IPS DF 4.7 (cell line): Measurements from ENCODE around the gene CD9.
"Not testable (repeated sequence)": the region's sequence is repeated elsewhere in the genome, so short reads cannot be mapped to it uniquely, and the experiment has no call there.

Experiments
- DNase-seq: peaks from one replicate; pipeline ENCODE4 v3.0.0-alpha.2; 2013; ENCODE audit warnings: low spot score; ENCODE audit errors: extremely low read depth

Gene CD9

GRCh38 chr12:6200256-6201212 lies at the start of gene CD9:
Gene CD9 (plus strand): TSS chr12:6200400. CDS start chr12:6200500, 100 bp downstream.
- DNase-seq = no peak

- DNase-seq = no peak
These were observed 45.3 kb upstream of the CD9 start for GRCh38 chr12:6154730-6155459.

GRCh38 chr12:6157482-6157881 lies 42.7 kb upstream of the CD9 start:
- DNase-seq = no peak

- no peak for DNase-seq
These were observed 41.9 kb upstream of the CD9 start for GRCh38 chr12:6158255-6158654.

- DNase-seq = no peak
These were observed 41.5 kb upstream of the CD9 start for GRCh38 chr12:6158749-6159148.

GRCh38 chr12:6159166-6160011 lies 40.8 kb upstream of the CD9 start:
- not testable (repeated sequence) for DNase-seq

GRCh38 chr12:6160049-6160649 lies 40.1 kb upstream of the CD9 start:
- DNase-seq = not testable (repeated sequence)

GRCh38 chr12:6161124-6161882 lies 38.9 kb upstream of the CD9 start:
- DNase-seq = no peak

GRCh38 chr12:6163416-6164060 lies 36.7 kb upstream of the CD9 start:
- DNase-seq = no peak

- DNase-seq = no peak
These were observed 34.8 kb upstream of the CD9 start for GRCh38 chr12:6165395-6165794.

GRCh38 chr12:6166808-6167207 lies 33.4 kb upstream of the CD9 start:
- no peak for DNase-seq

GRCh38 chr12:6167327-6168280 lies 32.6 kb upstream of the CD9 start:
- no peak for DNase-seq

- DNase-seq = no peak
These were observed 28.7 kb upstream of the CD9 start for GRCh38 chr12:6171409-6172015.

GRCh38 chr12:6172086-6172485 lies 28.1 kb upstream of the CD9 start:
- no peak for DNase-seq

GRCh38 chr12:6172862-6173261 lies 27.3 kb upstream of the CD9 start:
- DNase-seq = no peak

GRCh38 chr12:6177642-6178358 lies 22.4 kb upstream of the CD9 start:
- DNase-seq = no peak

GRCh38 chr12:6178981-6179761 lies 21.0 kb upstream of the CD9 start:
- DNase-seq = no peak
